Nephron progenitor cell (in vitro differentiated cells): ENCODE data around the gene DTD1.

ENCODE experiments used
- DNase-seq: peaks from one replicate; pipeline ENCODE4 v3.0.0; 2021
- H3K27ac Mint-ChIP-seq: 2 replicates; pipeline ENCODE4 v1.8.0; 2021; ENCODE audit warnings: mild to moderate bottlenecking, moderate library complexity, mixed read lengths
- H3K27me3 Mint-ChIP-seq: 2 replicates; pipeline ENCODE4 v1.8.0; 2021; ENCODE audit warnings: mild to moderate bottlenecking, low read depth, mixed read lengths; ENCODE audit not compliant: poor library complexity
- H3K36me3 Mint-ChIP-seq: 2 replicates; pipeline ENCODE4 v1.8.0; 2021; ENCODE audit warnings: low read depth, mixed read lengths
- H3K4me1 Mint-ChIP-seq: 2 replicates; pipeline ENCODE4 v1.8.0; 2021; ENCODE audit warnings: mixed read lengths
- H3K4me3 Mint-ChIP-seq: 2 replicates; pipeline ENCODE4 v1.8.0; 2021; ENCODE audit warnings: mild to moderate bottlenecking, moderate library complexity, mixed read lengths
- H3K9me3 Mint-ChIP-seq: 2 replicates; pipeline ENCODE4 v1.8.0; 2021; ENCODE audit warnings: mild to moderate bottlenecking, moderate library complexity, mixed read lengths
- CTCF ChIP-seq: fragments of 200-600 bp; sonication (generic); IDR thresholded peaks from 2 replicates; pipeline ENCODE4 v1.5.0; 2021; ENCODE audit warnings: antibody characterized with exemption

DTD1 gene

DNA sequence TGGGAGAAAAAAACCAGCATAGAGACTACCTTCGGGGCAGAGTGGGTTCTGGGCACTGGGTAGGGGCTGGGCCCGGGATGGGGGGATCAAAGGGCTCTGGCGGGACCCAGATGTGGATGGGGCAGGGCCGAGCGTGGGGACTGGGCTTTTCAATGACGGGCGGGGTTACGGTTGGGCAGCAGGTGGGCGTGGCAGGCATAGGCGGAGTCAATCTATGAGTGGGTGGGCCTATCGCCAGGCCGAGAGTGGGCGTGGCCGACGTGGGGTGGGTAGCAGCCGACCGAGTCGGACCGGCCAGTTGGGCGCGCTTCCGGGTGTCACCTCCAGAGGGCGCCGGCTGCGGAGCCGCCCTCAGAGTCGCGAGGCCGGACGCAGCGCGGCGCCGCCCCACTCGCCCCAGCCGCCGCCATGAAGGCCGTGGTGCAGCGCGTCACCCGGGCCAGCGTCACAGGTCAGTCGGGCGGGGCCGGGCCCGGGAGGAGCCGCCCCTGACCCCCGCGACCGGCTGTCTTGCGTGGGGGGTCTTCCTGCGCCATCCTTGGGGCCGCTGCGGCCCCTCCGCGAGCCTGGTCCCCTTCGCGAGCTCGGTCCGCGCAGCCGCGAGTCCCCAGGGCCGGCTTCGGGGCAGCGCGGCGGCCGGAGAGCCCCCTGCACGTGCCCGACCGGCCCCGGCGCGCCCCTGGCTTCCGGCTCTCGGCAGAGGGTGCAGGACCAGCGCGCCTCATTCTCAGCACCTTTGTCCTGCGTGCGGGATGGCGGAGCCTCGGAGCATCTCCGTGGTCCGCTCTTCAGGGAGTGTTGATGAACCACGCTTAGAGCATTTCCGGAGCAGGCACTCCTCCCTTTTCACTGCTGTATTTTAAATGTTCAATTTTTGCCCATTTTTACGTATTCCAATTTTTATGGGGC is at the start of gene DTD1:
DTD1 (plus strand) TSS at position 390 of the 909 bp plus-strand sequence; CDS start at position 409, 19 bp downstream.
- Mint-ChIP-seq H3K4me1 (peaks cover 30% of the 10 kb centered on the region), H3K36me3 (no peaks in the 10 kb centered on the region), H3K27me3 (no peaks in the 10 kb centered on the region), H3K4me3 (peak within 1 kb of the TSS; percentile 89), H3K27ac (no peak within 1 kb of the TSS), H3K9me3 (peaks cover 3% of the 10 kb centered on the region)
- DNase-seq = peak; percentile 91
- TF ChIP-seq CTCF = peak; percentile 53

DNA sequence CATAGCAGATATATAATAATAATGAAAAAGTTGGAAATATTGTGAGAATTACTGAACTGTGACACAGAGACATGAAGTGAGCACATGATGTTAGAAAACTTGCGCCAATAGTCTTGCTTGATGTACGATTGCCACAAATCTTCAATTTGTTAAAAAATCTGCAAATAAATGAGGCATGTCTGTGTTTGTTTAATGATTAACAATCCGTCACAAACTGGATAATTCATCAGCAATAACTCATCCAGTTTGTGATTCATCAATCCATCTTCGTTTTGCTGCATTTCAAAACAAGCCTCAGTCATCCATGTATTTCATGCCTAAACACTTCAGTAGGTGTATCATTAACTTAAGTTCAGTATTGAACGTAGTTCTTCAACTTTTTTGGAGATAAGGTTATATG is 46.1 kb upstream of the DTD1 start:
- no peak for DNase-seq
- no peak overlapping the region for H3K27ac Mint-ChIP-seq
- no peaks in the 10 kb centered on the region for H3K4me1 Mint-ChIP-seq
- H3K4me3 Mint-ChIP-seq = no peak overlapping the region
- no peak for TF ChIP-seq CTCF
- H3K9me3 Mint-ChIP-seq = peaks cover 6% of the 10 kb centered on the region
- H3K27me3 Mint-ChIP-seq = no peaks in the 10 kb centered on the region
- peaks cover 73% of the 10 kb centered on the region for H3K36me3 Mint-ChIP-seq

GRCh38 chr20:18543216-18543615 is 44.6 kb upstream of the DTD1 start:
- H3K4me1 Mint-ChIP-seq = no peaks in the 10 kb centered on the region
- H3K4me3 Mint-ChIP-seq = no peak overlapping the region
- H3K9me3 Mint-ChIP-seq = peaks cover 6% of the 10 kb centered on the region
- no peak for DNase-seq
- TF ChIP-seq CTCF = no peak
- H3K27me3 Mint-ChIP-seq = no peaks in the 10 kb centered on the region
- peak overlapping the region; percentile 75 for H3K27ac Mint-ChIP-seq
- peaks cover 62% of the 10 kb centered on the region for H3K36me3 Mint-ChIP-seq

GRCh38 chr20:18543932-18544331 is 43.9 kb upstream of the DTD1 start:
- Mint-ChIP-seq H3K9me3 (peaks cover 6% of the 10 kb centered on the region), H3K27ac (peak overlapping the region; percentile 12), H3K27me3 (no peaks in the 10 kb centered on the region), H3K4me1 (no peaks in the 10 kb centered on the region), H3K36me3 (peaks cover 60% of the 10 kb centered on the region), H3K4me3 (no peak overlapping the region)
- no peak for TF ChIP-seq CTCF
- DNase-seq = no peak

DNA sequence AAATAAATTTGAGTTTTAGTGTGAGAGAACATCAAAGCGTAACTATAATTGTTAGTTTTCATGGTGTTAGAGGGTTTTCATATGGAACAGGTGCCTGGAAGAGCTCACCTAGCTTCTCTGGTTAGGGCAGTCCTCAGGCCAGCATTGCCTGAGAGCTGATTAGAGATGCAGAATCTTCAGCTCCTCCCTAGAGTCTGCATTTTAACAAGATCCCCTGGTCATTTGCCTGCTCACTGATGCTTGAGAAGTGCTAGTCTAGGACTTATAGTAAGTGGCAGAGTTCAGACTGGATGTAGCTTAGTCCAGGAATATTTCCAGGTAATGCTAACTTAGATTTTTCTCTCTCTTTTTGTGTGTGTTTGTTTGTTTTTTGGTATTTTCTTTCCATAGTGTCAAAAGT is 42.3 kb upstream of the DTD1 start:
- peaks cover 54% of the 10 kb centered on the region for H3K36me3 Mint-ChIP-seq
- no peak overlapping the region for H3K27ac Mint-ChIP-seq
- H3K27me3 Mint-ChIP-seq = no peaks in the 10 kb centered on the region
- H3K9me3 Mint-ChIP-seq = no peaks in the 10 kb centered on the region
- no peak for DNase-seq
- no peak overlapping the region for H3K4me3 Mint-ChIP-seq
- no peak for TF ChIP-seq CTCF
- H3K4me1 Mint-ChIP-seq = no peaks in the 10 kb centered on the region

- no peaks in the 10 kb centered on the region for H3K4me1 Mint-ChIP-seq
- no peak for TF ChIP-seq CTCF
- H3K4me3 Mint-ChIP-seq = no peak overlapping the region
- H3K36me3 Mint-ChIP-seq = peaks cover 49% of the 10 kb centered on the region
- no peak for DNase-seq
- H3K9me3 Mint-ChIP-seq = no peaks in the 10 kb centered on the region
- H3K27ac Mint-ChIP-seq = no peak overlapping the region
- H3K27me3 Mint-ChIP-seq = no peaks in the 10 kb centered on the region
Observed at GRCh38 chr20:18548465-18548864, 39.4 kb upstream of the DTD1 start.
